Choroid plexus epithelial cell (primary cell): ENCODE data around the gene ZDHHC14.
"Not testable (repeated sequence)": the region's sequence is repeated elsewhere in the genome, so short reads cannot be mapped to it uniquely, and the experiment has no call there.

Source experiments
- DNase-seq: peaks from one replicate; pipeline ENCODE4 v3.0.0-alpha.2; 2010; ENCODE audit warnings: low read depth
- H3K4me3 ChIP-seq: 2 replicates; pipeline ENCODE4 v1.5.1; 2011; ENCODE audit warnings: low read depth, mild to moderate bottlenecking, control low read depth, low read length, moderate library complexity
- TF ChIP-seq, protein P1 (sequence below): conservative IDR thresholded peaks from 2 replicates; pipeline ENCODE4 v1.5.1; 2011; ENCODE audit warnings: low read depth, mild to moderate bottlenecking, control low read depth, inconsistent platforms, low read length, moderate library complexity

ZDHHC14 gene

DNA sequence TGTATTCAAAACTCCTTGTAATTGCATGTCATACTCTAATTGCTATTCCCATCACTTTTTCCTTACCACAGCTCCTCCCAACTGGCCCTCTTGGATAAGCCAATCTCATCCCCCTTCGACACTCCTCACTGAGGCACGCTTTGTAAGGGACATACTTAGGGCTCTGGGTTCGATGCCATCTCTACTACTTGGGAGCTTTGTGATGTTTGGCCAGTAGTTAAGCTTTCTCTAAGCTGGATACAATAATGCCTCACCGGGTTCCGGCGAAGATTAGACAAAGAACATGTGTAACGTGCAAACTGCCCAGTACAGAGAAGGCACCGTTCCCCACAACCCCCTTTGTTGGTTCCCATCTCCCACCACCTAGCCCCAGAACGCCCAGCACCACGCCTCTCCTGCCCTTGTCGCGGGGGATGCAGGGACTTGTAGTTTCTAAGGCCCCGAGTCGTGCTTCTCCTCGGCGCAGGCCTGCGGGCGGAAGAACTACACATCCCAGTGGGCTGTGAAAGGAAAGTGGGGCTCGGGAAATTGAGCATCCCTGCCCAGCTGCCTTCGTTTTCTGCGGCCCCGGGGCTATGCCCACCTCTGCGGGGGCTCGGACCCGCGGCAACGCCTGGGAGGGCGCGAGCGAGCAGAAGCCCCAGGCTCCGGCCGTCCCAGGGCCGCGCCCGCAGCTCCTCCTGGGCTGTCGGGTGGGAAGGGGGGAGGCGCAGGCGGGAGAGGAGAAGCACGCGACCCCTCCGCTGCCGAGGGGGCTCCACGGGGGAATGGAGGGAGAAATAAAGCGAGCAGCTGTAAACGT lies 1.1 kb upstream of the ZDHHC14 start:
- peak overlapping the region; percentile 87 for H3K4me3 ChIP-seq
- peak; percentile 93 for DNase-seq
- TF ChIP-seq, protein P1, sequence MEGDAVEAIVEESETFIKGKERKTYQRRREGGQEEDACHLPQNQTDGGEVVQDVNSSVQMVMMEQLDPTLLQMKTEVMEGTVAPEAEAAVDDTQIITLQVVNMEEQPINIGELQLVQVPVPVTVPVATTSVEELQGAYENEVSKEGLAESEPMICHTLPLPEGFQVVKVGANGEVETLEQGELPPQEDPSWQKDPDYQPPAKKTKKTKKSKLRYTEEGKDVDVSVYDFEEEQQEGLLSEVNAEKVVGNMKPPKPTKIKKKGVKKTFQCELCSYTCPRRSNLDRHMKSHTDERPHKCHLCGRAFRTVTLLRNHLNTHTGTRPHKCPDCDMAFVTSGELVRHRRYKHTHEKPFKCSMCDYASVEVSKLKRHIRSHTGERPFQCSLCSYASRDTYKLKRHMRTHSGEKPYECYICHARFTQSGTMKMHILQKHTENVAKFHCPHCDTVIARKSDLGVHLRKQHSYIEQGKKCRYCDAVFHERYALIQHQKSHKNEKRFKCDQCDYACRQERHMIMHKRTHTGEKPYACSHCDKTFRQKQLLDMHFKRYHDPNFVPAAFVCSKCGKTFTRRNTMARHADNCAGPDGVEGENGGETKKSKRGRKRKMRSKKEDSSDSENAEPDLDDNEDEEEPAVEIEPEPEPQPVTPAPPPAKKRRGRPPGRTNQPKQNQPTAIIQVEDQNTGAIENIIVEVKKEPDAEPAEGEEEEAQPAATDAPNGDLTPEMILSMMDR = no peak

DNA sequence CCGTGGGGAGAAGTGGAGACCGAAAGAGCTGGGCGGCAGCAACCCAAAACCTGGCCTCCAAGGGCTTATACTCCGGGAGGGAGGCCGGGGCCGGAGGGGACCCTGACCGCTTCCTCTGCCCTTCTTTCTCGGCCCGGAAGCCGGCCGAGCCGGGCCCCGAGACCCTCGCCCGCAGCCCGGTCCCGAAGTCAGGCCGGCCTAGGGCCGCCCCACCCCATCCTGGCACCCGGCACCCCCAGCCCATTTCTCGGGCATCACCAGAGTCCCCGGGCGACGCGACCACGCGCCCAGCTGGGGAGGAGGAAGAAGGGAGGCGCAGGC lies 572 bp upstream of the ZDHHC14 start:
- peak overlapping the region; percentile 87 for H3K4me3 ChIP-seq
- no peak for DNase-seq
- TF ChIP-seq, protein P1 = no peak

DNA sequence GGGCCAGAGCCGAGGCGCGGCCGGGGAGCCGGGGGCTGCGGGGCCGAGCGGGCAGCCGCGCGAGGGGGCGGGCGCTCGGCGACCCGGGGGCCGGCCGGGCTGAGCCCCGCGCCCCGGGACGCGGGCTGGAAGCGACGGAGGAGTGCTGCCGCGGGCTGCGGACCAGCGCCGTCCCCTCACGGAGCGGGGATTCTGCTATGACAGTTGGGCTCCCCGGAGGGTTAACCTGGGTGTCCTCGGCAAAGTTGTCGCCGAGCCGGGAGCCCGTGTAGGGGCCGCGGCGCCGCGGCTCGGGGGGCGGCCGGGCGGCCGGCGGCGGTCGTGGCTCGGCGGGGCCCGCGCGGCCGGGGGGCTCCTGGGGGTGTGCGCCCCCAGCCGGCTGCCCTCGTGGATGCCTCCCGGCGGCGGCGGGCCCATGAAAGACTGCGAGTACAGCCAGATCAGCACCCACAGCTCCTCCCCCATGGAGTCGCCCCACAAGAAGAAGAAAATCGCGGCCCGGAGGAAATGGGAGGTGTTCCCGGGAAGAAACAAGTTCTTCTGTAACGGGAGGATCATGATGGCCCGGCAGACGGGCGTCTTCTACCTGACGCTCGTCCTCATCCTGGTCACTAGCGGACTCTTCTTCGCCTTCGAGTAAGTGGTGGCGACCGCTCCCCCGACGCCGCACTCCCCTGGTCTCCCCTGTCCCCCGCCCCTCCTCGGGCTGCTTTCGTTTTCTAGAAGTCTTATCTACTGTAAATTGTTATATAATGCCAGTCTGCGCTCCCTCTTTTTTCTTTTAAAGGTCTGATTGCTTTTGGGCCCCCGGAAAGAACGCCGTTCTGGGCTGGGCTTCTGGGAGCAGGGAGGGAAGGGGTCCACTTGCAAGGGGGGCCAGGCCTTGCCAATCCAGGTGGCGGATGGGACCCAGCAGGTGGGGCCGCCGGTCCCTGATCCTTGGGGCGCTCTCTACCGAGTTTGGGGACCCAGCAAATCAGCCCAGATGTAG lies 936 bp downstream of the ZDHHC14 start:
- peak; percentile 61 for DNase-seq
- TF ChIP-seq, protein P1 = no peak
- H3K4me3 ChIP-seq = peak overlapping the region; percentile 87

DNA sequence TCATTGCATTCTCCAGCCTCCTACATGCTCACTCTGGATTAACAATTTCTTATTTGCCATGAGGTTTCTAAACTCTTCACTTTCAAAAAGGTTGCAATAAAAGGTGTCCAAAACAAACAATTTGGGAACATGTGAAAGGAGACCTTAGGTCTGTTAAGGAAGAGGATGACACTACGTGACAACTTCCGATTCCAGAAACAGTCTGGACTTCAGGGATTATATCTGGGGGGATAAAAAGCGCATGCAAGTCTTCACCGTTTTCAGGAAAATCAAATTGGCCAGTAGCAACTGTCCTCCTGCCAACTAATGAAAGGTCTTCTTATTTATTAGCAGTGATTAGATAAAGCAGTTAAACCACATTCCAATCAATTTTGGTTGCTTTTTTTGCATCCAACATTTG lies 1.8 kb downstream of the ZDHHC14 start:
- DNase-seq = no peak
- TF ChIP-seq, protein P1 = no peak
- H3K4me3 ChIP-seq = peak overlapping the region; percentile 87

DNA sequence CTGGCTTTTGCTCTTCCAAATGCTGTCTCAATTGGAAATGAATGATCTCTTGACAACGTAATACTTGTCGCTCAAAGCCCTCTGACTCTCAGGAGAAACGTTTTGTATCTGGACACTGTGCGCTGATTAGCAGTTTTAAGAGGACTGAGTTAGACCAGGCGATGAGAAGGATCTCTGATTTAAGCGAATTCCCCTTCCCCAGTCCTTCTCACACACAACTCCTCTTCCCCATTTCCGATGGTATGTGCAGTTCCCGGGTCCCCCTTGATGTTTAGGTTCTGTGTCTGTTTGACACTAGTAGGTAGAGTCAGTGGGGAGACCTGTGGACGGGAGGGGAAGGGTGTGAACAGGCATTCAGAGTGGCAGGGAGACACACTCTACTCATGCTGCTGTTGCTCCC lies 2.5 kb downstream of the ZDHHC14 start:
- no peak overlapping the region for H3K4me3 ChIP-seq
- TF ChIP-seq, protein P1 = no peak
- DNase-seq = no peak

DNA sequence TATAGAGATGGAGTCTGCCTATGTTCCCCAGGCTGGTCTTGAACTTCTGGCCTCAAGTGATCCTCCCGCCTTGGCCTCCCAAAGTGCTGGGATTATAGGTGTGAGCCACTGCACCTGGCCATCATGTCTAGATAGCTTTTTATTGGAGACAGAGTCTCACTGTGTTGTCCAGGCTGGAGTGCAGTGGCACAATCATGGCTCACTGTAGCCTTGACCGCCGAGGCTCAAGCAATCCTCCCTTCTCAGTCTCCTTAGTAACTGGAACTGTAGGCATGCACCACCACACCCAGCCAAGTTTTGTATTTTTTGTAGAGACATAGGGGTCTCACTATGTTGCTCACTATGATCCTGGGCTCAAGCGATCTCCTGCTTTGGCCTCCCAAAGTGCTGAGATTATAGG lies 4.0 kb downstream of the ZDHHC14 start:
- H3K4me3 ChIP-seq, DNase-seq: not testable (repeated sequence)

DNA sequence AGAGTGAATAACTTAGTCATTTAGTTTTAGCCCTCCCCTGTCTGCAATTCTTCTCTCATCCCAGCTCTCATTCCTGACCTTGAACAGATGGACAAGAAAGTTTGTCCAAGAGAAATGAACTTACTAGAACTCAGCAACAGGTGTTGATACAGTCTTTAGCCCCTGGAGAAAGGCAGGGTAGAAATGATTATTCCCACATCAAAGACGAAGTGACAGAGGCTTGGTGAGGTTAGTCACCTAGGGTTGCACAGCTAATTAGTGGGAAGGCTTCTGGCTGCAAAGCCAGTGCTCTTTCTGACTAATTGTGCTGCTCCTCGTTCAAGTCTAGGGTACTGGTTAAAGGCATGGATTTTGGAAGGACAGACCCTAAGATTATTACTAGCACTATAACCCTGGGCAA lies 4.5 kb downstream of the ZDHHC14 start:
- TF ChIP-seq, protein P1 = no peak
- no peak for DNase-seq
- H3K4me3 ChIP-seq = no peak overlapping the region
